HUES64 (cell line): ENCODE data around the gene MLF1.

ENCODE experiments used
- H3K27ac ChIP-seq: 2 replicates; pipeline ENCODE4 v1.7.0; 2013; ENCODE audit warnings: low read depth, low read length, inconsistent platforms
- H3K27me3 ChIP-seq: 2 replicates; pipeline ENCODE4 v1.6.1; 2013; ENCODE audit warnings: mild to moderate bottlenecking, low read length; ENCODE audit not compliant: insufficient read depth
- H3K36me3 ChIP-seq: 2 replicates; pipeline ENCODE4 v1.6.1; 2013; ENCODE audit warnings: mild to moderate bottlenecking, low read length; ENCODE audit not compliant: insufficient read depth
- H3K4me1 ChIP-seq: 2 replicates; pipeline ENCODE4 v1.6.1; 2013; ENCODE audit warnings: mild to moderate bottlenecking, low read length, moderate library complexity; ENCODE audit not compliant: insufficient read depth
- H3K4me3 ChIP-seq: 2 replicates; pipeline ENCODE4 v1.5.1; 2013; ENCODE audit warnings: mild to moderate bottlenecking, low read length, moderate library complexity
- H3K9ac ChIP-seq: 2 replicates; pipeline ENCODE4 v1.6.1; 2013; ENCODE audit warnings: mild to moderate bottlenecking, low read depth, low read length
- H3K9me3 ChIP-seq: 2 replicates; pipeline ENCODE4 v1.6.1; 2013; ENCODE audit warnings: low read depth, low read length; ENCODE audit not compliant: insufficient read depth
- WGBS: fragments of 150-250, 120-280 bp; methylation state at CpG from one replicate; pipeline ENCODE4 v1.1.7; 2013; ENCODE audit warnings: missing lambda C conversion rate; 5-methylcytosine and 5-hydroxymethylcytosine counted together

MLF1 gene

DNA sequence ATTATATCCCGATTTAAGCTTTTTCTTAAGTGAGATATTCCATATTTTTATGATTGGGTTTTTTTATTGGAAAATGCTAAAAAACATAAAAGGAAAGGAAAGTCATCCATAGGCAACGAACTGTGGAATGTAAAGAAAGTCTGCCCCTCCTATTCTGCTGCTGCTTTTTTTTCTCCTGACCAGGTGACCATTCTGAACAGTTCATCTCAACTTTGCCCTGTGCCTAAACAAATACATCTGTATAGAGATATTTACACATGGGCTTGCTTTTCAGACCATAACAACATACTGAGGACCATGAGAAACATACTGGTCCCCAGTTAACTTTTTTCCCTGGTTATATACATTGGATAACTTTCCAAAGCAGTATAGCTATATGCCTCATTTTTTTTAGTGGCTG, 18.9 kb upstream of the MLF1 start:
- Histone ChIP-seq H3K9ac (no peak overlapping the region), H3K27me3 (no peaks in the 10 kb centered on the region), H3K4me3 (no peak overlapping the region), H3K9me3 (no peaks in the 10 kb centered on the region), H3K4me1 (no peaks in the 10 kb centered on the region), H3K36me3 (no peaks in the 10 kb centered on the region), H3K27ac (no peak overlapping the region)
- WGBS, result 100% methylated on average over 1 of the region's 2 CpGs

DNA sequence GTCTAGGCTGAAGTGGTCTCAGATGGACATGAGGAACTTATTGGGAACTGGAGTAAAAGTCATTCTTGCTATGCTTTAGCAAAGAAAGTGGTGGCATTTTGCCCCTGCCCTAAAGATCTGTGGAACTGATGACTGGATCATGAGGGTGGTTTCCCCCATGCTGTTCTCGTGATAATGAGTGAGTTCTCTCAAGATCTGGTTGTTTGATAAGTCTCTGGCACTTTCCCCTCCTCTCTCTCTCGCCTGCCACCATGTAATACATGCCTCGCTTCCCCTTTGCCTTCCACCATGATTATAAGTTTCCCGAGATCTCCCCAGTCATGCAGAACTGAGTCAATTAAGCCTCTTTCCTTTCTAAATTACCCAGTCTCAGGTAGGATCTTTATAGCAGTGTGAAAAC, 11.5 kb upstream of the MLF1 start:
- Histone ChIP-seq H3K9me3 (no peaks in the 10 kb centered on the region), H3K27ac (no peak overlapping the region), H3K4me1 (no peaks in the 10 kb centered on the region), H3K9ac (no peak overlapping the region), H3K4me3 (no peak overlapping the region), H3K27me3 (no peaks in the 10 kb centered on the region), H3K36me3 (no peaks in the 10 kb centered on the region)
- 87% methylated on average over 4 of the region's 4 CpGs for WGBS

DNA sequence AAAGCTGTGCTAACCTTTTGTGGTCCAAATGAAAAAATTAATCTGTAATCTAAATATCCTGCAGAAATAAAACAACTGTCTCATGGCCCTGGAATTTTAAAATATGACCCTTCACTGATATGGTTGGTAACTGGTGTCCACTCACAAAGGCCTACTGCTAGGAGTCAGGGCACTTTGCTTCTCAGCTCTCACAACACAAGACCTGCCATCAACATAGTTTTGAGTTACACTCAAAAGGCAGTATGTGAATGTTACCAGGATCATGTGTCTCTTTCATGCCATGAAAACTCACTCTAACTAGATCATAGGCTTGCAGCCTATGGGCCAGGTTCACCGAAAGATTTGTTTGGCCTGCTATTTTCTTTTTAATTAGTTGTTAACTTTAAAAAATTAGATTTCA, 10.0 kb upstream of the MLF1 start:
- Histone ChIP-seq H3K27ac (no peak overlapping the region), H3K4me1 (no peaks in the 10 kb centered on the region), H3K4me3 (no peak overlapping the region), H3K9ac (no peak overlapping the region), H3K27me3 (no peaks in the 10 kb centered on the region), H3K9me3 (no peaks in the 10 kb centered on the region), H3K36me3 (no peaks in the 10 kb centered on the region)
- no CpG with 5 or more reads among the region's 1 CpG for whole genome bisulfite sequencing

DNA sequence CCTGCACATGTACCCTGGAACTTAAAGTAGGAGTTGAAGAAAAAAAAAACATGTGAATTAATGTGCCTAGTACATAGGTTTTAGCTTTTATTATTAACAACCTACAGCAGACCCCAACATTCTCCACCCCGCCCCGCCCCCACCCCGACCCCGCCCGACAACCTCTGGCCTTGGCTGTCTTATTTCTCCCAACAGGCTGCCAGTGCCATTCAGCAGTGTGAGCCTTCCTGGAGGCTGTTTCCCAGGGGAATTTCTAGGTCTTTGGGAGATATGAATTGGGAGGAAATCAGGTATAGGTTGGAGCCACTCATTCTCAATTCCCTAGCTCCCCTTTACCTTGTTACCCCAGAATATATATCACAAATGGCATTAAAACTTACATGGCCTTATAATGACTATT, 8.3 kb upstream of the MLF1 start:
- Histone ChIP-seq H3K4me3 (no peak overlapping the region), H3K27ac (no peak overlapping the region), H3K4me1 (no peaks in the 10 kb centered on the region), H3K36me3 (no peaks in the 10 kb centered on the region), H3K27me3 (peaks cover 1% of the 10 kb centered on the region; the same call in 1 of the 2 replicates), H3K9ac (no peak overlapping the region), H3K9me3 (no peaks in the 10 kb centered on the region)
- 89% methylated on average over 4 of the region's 5 CpGs for WGBS

DNA sequence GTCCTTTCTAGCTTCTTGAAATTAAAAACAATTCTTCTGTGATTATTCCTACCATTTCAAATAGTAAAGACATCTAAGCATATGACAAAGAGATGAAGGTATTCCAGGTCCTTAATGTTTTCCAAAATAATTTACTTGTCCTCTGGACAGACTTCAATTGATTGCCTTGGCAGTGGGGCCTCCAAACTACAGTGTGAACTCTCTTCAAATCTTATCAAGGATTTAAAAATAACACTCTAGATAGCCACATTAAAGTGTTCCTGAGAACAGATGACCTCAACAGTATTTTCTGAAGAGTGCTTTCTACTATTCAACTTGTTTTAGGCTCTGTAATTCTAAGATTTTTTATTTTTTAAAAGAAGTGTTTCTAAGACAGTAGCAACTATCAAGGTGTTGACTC, 7.9 kb upstream of the MLF1 start:
- Histone ChIP-seq H3K27ac (no peak overlapping the region), H3K27me3 (peaks cover 5% of the 10 kb centered on the region; the same call in 1 of the 2 replicates), H3K36me3 (no peaks in the 10 kb centered on the region), H3K9ac (no peak overlapping the region), H3K9me3 (no peaks in the 10 kb centered on the region), H3K4me1 (no peaks in the 10 kb centered on the region), H3K4me3 (no peak overlapping the region)

DNA sequence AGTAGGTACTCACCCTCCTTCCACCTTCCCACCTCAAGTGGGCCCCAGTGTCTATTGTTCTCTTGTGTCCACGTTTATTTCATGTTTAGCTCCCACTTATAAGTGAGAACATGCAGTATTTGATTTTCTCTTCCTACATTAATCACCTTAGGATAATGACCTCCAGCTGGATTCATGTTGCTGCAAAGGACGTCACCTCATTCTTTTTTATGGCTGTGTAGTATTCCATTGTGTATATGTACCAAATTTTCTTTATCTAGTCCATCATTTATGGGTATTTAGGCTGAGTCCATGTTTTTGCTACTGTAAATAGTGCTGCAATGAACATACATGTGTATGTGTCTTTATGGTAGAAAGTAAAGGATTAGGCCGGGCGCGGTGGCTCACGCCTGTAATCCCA, 5.9 kb upstream of the MLF1 start:
- no peak overlapping the region for H3K9ac ChIP-seq
- no peak overlapping the region for H3K27ac ChIP-seq
- 96% methylated on average over 5 of the region's 6 CpGs for WGBS
- no peaks in the 10 kb centered on the region for H3K36me3 ChIP-seq
- no peaks in the 10 kb centered on the region for H3K4me1 ChIP-seq
- no peaks in the 10 kb centered on the region for H3K9me3 ChIP-seq
- no peak overlapping the region for H3K4me3 ChIP-seq
- H3K27me3 ChIP-seq, result peaks cover 19% of the 10 kb centered on the region

DNA sequence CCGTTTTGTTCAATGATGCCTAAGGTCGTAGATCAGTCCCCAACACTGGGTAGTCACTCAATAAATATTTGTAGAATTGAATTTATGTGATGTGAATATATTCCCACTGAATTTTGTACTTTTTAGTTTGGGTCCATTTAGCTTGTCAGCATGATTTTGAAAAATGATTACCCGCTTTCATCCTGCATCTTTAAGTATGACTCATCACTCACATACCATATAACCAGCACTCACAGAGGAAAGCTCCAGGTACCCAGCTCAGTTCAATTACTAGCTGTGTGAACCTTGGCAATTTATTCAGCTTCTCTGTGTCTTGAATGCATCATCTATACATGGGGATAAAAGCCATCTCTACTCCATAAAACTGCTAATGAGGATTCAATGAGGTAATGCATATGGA, 2.2 kb upstream of the MLF1 start:
- no peaks in the 10 kb centered on the region for H3K4me1 ChIP-seq
- peaks cover 38% of the 10 kb centered on the region for H3K27me3 ChIP-seq
- no peaks in the 10 kb centered on the region for H3K36me3 ChIP-seq
- no peak overlapping the region for H3K27ac ChIP-seq
- H3K4me3 ChIP-seq, result no peak overlapping the region
- 95% methylated on average over 3 of the region's 3 CpGs for WGBS
- no peaks in the 10 kb centered on the region for H3K9me3 ChIP-seq
- H3K9ac ChIP-seq, result no peak overlapping the region

DNA sequence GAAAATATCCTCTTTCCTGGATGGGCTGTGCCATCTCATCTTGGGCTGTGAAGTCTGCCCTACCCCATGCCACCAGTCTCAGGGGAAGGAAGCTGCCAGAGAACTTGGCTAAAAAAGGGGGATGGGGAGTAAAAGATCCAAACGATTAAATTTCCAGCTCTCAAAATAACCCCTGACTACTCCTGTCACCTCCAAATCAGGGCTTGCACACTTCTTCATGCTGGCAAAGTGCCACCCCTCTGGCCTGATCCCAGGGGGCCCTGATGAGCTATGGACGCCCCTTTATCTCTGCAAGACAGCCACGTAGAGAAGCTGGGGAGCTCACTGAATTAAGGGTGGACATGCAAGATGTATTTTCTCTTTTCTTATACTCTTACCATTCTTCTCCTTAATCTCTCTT, 1.2 kb upstream of the MLF1 start:
- whole genome bisulfite sequencing, result 85% methylated on average over 3 of the region's 3 CpGs
- Histone ChIP-seq H3K27me3 (peaks cover 38% of the 10 kb centered on the region), H3K36me3 (no peaks in the 10 kb centered on the region), H3K9me3 (no peaks in the 10 kb centered on the region), H3K9ac (no peak overlapping the region), H3K4me1 (no peaks in the 10 kb centered on the region), H3K27ac (no peak overlapping the region), H3K4me3 (no peak overlapping the region)

DNA sequence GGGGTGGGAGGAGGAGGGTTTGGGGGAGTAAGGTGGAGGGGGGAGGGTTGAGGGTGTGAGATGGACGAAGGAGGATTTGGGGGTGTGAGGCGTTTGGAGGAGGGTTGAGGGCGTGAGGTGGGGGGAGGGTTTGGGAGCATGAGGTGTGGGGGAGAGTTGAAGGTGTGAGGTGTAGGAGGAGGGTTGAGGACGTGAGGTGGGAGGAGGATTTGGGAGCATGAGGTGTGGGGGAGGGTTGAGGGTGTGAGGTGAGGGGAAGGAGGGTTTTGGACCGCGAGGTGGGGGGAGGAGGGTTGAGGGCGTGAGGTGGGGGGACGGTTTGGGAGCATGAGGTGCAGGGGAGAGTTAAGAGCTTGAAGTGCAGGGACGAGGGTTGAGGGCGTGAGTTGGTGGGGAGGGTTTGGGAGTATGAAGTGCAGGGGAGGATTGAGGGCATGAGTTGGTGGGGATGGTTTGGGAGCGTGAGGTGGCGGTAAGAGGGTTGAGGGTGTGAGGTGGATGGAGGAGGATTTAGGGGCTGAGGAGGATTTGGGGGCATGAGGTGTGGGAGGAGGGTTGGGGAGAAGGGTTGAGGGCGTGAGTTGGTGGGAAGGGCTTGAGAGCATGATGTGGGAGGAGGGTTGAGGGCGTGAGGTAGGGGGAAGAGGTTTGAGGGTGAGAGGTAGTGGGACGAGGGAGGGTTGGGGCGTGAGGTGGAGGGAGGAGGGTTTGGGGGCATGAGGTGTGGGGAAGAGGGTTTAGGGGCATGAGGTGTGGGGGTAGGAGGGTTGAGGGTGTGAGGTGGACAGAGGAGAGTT, 1.2 kb downstream of the MLF1 start:
- Histone ChIP-seq H3K4me3 (no peak overlapping the region), H3K27ac (no peak overlapping the region), H3K36me3 (no peaks in the 10 kb centered on the region)

DNA sequence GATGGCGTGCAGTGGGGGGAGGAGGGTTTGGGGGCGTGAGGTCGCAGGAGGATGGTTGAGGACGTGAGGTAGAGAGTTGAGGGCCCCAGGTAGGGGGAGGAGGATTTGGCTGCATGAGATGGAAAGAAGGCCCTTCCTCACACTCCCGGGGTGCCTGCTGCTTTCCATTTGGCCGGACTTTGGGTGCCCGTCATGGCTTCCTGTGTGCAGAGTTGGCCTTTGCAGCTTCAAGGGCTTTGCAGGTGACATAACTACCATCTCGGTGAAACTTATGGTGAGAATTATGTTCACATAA, 1.7 kb downstream of the MLF1 start:
- no peaks in the 10 kb centered on the region for H3K36me3 ChIP-seq
- no peak overlapping the region for H3K27ac ChIP-seq
- H3K4me1 ChIP-seq, result peaks cover 9% of the 10 kb centered on the region; the same call in 1 of the 2 replicates
- no peaks in the 10 kb centered on the region for H3K9me3 ChIP-seq
- H3K9ac ChIP-seq, result no peak overlapping the region
- WGBS, result 92% methylated on average over 8 of the region's 8 CpGs
- H3K27me3 ChIP-seq, result peaks cover 36% of the 10 kb centered on the region
- H3K4me3 ChIP-seq, result no peak overlapping the region

More for the DNA sequence above, 1.2 kb downstream of the MLF1 start:
- Histone ChIP-seq H3K9me3 (no peaks in the 10 kb centered on the region), H3K9ac (no peak overlapping the region), H3K4me1 (peaks cover 9% of the 10 kb centered on the region; the same call in 1 of the 2 replicates), H3K27me3 (peaks cover 38% of the 10 kb centered on the region)
- 91% methylated on average over 16 of the region's 16 CpGs for WGBS

DNA sequence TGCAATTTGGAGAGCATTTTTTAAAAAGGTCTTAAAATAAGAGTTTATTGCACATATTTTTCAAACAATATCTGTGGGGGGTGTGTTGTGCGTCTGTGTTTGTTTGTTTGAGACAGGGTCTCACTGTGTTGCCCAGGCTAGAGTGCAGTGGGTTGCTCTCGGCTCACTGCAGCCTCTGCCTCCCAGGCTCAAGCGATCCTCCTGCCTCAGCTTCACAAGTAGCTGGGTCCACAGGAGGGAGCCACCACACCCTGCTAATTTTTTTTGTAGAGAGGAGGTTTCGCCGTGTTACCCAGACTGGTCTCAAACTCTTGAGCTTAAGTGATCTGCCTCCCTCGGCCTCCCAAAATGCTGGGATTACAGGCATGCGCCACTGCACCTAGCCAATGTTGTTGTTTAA, 2.7 kb downstream of the MLF1 start:
- H3K9ac ChIP-seq, result no peak overlapping the region
- H3K27ac ChIP-seq, result no peak overlapping the region
- H3K36me3 ChIP-seq, result no peaks in the 10 kb centered on the region
- WGBS, result 92% methylated on average over 6 of the region's 7 CpGs
- H3K4me3 ChIP-seq, result no peak overlapping the region
- H3K9me3 ChIP-seq, result no peaks in the 10 kb centered on the region
- H3K4me1 ChIP-seq, result peaks cover 9% of the 10 kb centered on the region; the same call in 1 of the 2 replicates
- peaks cover 31% of the 10 kb centered on the region for H3K27me3 ChIP-seq

DNA sequence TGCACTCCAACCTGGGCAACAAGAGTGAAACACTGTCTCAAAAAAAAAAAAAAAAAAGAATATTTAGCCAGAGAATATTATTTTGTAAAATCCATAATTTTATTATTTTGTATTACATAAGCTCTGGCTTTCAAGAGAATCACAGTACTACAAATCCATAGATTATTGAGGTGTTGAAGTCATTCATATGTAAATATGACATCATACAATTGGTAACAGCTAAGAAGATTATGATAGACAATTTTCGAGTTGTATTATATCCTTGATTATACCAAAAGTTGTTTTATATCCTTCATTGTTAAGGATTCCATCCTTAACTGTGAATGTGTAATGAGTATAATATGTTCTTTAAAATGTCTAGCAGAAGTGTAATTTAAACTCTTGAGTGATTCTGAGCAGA, 3.7 kb downstream of the MLF1 start:
- no peak overlapping the region for H3K27ac ChIP-seq
- peaks cover 9% of the 10 kb centered on the region; the same call in 1 of the 2 replicates for H3K4me1 ChIP-seq
- peaks cover 23% of the 10 kb centered on the region for H3K27me3 ChIP-seq
- no peaks in the 10 kb centered on the region for H3K36me3 ChIP-seq
- no peak overlapping the region for H3K9ac ChIP-seq
- H3K4me3 ChIP-seq, result no peak overlapping the region
- WGBS, result no CpG with 5 or more reads among the region's 1 CpG
- no peaks in the 10 kb centered on the region for H3K9me3 ChIP-seq
